22Rv1 (cell line): ENCODE measurements around the gene CETN1.

Experiments used
- H3K27ac ChIP-seq: fragments of 450-650 bp; 2 replicates; pipeline ENCODE4 v1.5.1; 2017
- CTCF ChIP-seq: fragments of 450-650 bp; IDR thresholded peaks from 2 replicates; pipeline ENCODE4 v1.5.1; 2017; ENCODE audit warnings: mild to moderate bottlenecking
- ZFX ChIP-seq: fragments of 450-650 bp; IDR thresholded peaks from 2 replicates; pipeline ENCODE4 v1.6.1; 2017; ENCODE audit warnings: antibody characterized with exemption, borderline replicate concordance

CETN1 gene

GRCh38 chr18:615092-615521 lies 34.9 kb downstream of the CETN1 start:
- TF ChIP-seq CTCF (no peak), ZFX (no peak)
- no peak overlapping the region for H3K27ac ChIP-seq

- TF ChIP-seq CTCF = no peak
- no peak for TF ChIP-seq ZFX
- H3K27ac ChIP-seq = no peak overlapping the region
These were observed 35.6 kb downstream of the CETN1 start for GRCh38 chr18:615773-616172.

GRCh38 chr18:616380-616995 lies 36.3 kb downstream of the CETN1 start:
- TF ChIP-seq ZFX = no peak
- TF ChIP-seq CTCF = peak; percentile 89
- no peak overlapping the region for H3K27ac ChIP-seq

- TF ChIP-seq ZFX (no peak), CTCF (no peak)
- H3K27ac ChIP-seq = no peak overlapping the region
These were observed 37.9 kb downstream of the CETN1 start for GRCh38 chr18:617970-618504.

GRCh38 chr18:618618-619017 lies 38.4 kb downstream of the CETN1 start:
- no peak for TF ChIP-seq CTCF
- no peak for TF ChIP-seq ZFX
- no peak overlapping the region for H3K27ac ChIP-seq

- TF ChIP-seq CTCF = no peak
- no peak for TF ChIP-seq ZFX
- no peak overlapping the region for H3K27ac ChIP-seq
These were observed 41.3 kb downstream of the CETN1 start for GRCh38 chr18:621291-622043.

- no peak overlapping the region for H3K27ac ChIP-seq
- TF ChIP-seq ZFX (no peak), CTCF (no peak)
These were observed 42.1 kb downstream of the CETN1 start for GRCh38 chr18:622289-622688.
